ENCODE measurements around the gene ITPR2.
"Not testable (repeated sequence)": the region's sequence is repeated elsewhere in the genome, so short reads cannot be mapped to it uniquely, and the experiment has no call there.

The ITPR2 gene

DNA sequence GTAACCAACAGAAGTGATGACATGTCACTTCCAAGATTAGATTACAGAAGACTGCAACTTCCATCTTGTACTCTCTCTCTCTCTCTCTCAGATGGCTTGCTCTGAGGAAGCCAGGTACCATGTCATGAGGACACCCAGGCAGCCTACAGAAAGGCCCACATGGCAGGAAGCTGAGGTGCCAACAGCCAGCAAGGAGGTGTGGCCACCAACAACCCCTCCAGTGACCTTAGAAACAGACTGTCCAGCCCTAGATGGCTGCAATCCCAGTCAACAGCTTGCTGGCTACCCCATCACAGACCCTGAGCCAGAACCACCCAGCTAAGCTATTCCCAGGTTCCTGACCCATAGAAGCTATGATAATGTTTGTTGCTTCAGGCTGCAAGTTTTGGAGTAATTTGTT is 178.4 kb downstream of the ITPR2 start:
- no peak for DNase-seq

DNA sequence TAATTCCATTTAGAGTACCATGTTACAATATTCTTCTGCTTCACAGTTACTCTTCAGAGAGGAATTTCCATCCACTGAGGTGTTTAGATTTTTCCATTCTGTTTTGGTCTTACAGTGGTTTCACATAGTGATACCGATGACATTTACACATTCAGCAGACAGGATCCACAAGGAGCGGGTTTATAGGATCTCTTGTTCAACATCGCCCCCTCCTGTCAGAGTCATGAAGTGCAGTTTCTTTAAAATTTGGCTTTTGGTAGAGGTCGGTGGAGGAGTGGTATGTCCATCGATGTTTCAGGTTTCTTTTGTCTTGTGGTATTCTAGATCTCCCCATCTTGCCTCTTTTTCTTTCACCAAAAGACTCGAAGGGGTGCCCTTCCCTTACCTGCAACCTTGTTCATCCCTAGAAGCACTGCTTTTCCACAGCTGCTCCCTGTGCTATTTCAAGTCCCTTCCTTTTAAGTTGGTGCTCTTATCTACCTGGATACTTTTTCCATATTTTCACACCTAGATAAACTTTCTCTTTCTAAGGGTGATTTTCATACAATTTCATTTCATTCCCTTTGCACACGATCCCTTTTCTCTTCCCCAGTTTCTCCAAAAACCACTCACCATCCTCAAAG is 181.3 kb downstream of the ITPR2 start:
- peak; percentile 81 for DNase-seq

DNA sequence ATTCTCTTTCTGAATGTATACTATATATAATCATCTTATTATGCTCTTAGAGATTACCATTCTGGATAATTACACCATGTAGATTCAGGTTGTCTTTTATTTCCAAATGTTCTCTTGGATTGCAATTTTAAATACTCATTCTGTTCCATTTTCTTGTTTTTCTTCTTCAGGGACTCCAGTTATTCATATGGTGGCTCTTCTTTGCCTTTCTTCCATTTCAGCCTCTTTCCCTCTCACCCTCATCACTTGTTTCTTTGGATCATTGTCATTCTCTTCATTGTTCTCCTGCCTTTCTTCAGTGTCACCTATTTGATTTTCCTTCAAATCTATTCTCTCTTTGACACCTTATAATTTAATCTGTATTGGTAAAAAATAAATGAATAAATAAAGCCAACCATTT is 182.0 kb downstream of the ITPR2 start:
- no peak for DNase-seq

DNA sequence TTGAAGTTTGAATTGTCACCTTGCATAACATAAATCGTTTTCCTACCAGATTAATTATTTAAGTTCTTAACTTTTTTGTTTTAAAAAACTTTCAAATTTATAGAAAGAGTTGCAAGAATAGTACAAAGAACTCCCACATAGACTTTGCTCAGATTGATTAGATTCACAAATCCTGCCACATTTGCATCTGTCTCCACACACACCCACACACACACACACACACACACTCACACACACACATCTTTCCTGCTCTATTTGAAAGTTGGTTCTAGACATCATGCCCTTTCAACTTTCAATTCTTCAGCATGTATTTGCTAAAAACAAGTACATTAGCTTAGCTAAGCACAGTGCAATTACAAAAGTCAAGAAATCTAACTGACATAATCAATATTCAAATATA is 184.0 kb downstream of the ITPR2 start:
- DNase-seq, result no peak

DNA sequence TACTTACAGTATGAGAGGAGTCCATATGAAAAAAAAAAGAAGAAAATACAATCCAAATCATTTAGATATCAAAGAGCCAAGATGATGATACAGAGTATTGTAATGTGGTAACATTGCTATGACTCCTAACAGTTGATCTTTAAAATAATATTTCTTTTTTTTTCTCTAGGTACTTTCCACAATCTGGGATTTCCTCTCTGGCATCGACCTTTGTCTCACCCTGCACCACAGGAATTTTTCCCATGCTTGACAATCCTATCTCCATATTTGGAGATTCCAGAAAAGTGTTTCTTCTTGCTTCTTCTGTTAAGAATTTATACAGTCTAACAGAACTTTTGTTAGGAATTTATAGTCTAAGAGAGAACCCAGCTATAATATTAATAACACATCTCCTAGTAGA is 184.4 kb downstream of the ITPR2 start:
- no peak for DNase-seq

DNA sequence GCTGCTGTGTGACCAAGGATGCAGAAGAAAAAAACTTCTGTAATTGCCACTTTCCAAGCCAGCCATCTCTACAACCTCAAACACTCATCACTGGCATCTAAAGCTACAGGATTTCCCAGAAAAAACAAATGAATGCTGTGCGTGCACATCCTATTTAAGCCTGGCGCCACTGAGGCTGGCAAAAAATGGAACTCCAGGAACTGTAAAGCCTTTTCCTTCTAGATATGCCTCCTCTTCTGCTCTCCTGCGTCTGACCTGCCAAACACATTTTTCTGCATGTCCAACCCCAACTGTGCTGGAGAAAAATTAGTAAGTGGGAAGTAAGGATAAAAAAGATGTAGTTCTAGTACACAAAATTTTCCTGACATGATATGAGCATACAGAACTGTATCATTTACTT is 184.9 kb downstream of the ITPR2 start:
- DNase-seq, result no peak

DNA sequence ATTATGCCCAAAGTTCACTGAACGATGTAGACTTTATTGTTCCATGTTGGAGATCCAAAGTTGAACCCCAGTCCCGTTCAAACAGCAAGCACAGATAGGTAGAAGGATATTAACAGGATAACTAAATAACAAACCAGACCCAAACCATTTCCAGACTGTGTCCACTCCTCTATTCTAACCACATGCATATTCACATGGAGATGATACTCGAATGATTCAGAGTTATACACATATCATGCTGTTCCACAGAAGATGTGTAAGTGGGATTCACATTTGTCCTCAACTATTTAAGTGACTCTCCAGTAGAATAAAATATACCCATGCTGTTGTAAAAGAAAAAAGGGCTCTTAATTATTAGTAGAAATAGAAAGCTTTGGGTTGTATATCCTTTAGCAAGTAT is 185.9 kb downstream of the ITPR2 start:
- no peak for DNase-seq

DNA sequence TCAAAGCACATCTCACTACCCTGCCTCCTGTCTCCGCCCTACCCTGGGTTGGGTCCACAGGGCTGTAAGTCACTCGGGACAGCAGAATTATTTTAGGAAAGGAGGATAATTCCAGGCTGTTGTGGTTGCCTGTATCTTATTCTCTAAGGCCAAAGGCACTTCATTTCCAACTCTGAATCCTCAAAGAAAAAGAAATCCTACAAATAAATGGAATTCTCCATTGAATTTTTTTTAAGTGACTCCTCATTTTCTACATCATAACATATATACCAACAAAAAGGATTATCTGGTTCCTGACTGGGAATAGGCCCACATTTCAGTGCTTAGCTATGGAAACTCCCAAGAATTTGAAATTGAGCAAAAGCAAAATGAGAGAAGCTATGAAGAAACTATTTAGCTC is 186.4 kb downstream of the ITPR2 start:
- no peak for DNase-seq

DNA sequence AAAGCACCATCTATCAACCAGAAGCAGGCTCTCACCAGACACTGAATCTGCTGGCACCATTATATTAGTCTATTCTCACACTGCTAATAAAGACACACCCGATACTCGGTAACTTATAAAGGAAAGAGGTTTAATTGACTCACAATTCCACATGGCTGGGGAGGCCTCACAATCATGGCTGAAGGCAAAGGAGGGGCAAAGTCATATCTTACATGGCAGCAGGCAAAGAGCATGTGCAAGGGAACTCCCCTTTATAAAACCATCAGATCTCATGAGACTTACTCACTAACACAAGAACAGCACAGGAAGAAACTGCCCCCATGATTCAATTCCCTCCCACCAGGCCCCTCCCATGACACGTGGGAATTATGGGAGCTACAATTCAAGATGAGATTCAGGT is 188.6 kb downstream of the ITPR2 start:
- DNase-seq, result not testable (repeated sequence)

DNA sequence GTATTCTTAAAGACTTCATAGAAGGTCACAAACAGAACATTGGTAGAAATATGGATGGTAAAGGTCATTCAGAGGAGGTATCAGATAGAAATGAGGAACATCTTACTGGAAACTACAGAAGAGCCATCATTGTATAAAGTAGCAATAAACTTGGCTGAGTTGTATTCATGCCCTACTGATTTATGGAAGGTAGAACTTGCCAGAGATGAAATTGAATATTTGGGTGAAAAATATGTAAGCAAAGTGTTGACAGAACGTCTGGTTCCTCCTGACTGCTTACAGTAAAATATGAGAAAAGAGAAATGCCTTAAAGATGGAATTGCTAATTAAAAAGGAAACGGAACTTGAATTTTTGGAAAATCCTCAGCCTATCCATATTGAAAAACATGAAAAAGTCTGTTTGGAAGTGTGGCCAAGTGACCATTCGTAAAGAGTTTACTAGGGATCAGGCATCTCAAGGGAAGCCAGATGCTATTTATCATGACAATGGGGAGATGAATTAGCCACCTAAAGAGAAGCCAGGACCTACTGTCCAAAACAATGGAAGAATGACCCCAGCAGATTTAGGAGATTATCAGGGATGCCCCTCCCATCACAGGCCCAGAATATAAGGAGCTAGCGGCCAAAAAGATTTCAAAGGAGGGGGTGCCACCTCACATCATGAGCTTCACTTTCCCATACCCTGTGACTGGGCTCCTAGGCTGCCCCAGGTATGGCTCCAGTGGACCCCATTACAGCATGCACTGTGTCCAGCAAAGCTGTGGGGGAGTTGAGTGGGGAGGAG is 189.3 kb downstream of the ITPR2 start:
- no peak for DNase-seq

DNA sequence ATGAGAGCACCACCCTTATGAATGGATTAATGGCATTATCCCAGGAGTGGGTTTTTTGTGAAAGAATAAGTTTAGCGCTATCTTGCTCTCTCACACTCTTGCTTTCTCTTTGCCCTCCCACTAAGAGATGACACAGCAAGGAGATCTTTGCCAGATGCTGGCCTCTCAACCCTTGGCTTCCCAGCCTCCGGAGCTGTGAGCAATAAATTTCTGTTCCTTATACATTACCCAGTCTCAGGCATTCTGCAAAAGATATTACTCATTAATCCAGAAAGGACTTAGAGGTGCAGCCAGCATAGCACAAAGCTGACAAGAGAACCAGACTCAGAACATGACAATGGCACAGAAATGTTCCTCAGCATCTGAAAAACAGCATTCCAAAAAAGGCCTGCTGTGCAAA is 190.6 kb downstream of the ITPR2 start:
- no peak for DNase-seq

DNA sequence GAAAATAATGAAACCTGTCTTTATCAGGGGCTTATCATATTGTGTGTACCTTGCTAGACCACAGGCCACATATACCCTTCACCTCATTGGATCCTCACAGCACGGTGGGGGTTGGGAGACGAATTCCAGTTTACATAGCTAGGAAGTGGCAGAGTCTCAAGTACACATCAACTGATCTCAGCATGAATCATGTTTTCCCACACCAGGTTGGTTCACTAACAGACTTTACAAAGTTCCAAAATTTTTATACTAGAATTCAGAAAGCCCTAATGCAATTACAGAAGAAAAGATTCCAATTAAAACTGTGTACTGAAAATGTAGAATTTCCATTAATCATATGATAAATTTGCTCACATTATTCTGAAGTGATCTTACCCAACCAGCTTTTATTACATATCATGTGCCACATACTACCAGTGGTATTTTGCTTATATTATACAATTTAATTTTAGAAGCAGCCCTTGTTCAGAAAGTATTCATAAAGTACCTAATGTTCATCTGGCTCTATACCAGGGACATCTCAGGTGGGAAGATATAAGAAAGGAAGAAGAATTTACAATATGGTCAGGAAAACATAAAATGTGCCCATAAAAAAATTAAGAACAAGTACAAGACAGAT is 196.2 kb downstream of the ITPR2 start:
- DNase-seq, result no peak

DNA sequence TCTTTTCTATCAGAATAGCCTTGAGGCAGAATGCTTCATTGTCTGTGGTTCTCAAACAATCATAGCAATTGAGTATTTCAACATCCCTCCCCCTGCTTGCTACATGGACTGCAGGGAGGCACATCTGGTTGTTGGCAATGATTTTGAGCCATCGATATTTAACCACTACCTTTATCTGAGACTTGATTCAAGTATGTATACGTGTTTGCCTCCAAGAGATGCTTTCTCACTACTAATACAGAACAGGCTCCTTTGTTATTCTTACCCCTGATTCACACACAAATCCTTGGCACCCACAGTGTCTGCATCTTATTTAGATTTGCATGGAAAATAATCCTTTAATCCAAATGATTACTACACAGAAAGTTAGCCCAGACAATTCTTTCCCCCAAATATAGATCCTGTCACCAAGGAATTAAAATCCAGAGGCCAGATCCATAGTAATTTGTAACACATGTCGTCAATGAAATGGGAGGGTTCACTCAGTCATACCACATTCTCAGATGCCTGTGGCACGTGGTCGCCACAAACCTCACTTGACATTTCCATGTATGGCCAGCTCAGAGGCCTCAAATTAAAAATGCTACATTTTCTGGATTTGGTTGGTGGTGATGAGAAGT is 199.3 kb downstream of the ITPR2 start:
- DNase-seq, result no peak

DNA sequence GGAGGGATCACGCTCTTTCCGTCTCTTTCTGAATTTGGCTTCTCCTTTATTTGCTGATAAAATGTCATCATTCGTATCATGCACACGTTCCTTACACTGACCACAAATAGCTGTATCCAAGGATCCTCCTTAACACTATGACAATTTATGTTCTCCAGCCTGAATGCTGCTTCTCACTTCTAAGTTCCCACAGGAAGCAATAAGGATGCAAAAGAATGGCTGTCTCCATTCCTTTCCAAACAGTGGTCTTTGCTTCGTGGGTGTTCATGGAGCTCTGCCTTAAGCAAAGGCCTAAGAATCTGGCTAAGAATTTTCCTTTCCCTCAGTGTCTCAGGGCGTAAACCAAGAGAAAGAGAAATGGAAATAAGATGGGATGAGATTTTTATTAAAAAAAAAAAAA is 200.2 kb downstream of the ITPR2 start:
- no peak for DNase-seq

DNA sequence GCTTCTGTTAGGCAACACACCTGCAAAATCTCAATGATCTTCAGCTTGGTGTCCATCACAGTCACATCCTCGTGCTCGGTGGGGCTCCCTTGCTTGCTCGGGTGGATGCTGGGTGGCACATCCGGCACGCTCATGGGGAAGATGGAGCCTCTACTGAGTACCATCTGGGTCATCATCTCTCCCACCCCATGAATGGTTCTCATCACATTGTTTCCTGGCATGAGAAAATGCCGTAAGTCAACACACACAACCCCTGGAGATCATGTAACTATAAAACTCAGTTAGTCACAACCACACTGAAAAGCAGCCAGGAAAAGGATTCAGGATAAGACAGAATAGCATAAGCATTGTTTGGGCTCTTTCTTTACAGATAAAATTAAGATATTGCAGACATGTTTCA is 201.1 kb downstream of the ITPR2 start:
- DNase-seq, result no peak

DNA sequence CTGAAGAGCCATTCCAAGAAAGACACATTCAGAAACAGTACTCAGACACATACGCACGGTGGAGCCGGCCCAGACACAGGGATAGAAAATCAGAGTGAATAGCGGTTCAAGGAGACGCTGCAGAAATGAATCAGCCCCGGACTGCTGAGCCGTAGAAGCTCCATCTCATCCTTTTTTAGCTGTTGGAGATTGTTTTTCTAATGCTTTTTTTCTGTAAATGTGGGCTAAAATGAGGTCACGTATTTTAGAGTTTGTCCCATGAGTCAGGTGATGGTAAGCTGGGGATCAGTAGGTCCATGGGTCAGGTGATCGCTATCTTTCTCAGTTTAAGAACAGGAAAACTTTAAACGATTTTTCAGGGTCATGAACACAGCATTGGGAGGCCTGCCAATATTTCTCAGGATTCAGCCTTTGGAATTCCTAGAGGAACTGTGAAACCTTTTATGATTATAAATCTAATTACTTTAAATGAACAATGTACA is 202.4 kb downstream of the ITPR2 start:
- no peak for DNase-seq

DNA sequence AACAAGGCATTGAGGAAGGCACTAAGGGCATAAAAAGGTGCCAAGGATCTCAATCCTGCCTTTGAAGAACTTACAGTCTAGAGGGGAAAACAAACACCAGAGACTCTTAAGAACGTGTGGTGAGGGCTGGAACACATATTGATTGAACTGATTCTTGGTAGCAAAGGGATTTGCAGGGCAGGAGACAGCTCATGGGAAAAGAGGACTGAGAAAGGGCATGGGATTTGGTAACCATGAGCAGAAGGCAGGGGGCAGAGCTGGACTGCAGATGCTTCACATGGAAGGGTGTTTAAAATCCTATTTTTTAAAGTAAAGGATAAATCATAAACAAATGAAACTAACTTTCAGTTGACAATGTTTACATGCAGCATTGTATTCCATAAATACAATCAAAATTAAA is 203.1 kb downstream of the ITPR2 start:
- no peak for DNase-seq

DNA sequence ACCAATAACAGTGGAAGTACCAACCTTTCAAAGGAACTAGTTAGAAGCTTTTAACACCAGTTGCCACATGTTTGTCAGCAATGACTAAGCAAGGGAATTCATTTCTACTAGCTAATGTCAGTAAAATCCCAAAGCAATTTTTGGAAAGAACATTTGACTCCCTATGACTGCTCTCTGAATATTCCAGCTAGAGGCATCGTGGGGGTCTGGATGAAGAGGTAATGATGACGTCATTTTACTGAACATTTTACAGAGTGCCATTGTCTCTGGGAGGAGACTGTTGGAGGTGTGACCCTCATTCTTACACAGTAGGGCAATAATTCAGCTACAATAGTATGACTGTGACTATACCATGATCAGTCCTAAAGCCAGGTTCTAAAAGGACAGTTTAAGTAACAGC is 204.8 kb downstream of the ITPR2 start:
- DNase-seq, result no peak

DNA sequence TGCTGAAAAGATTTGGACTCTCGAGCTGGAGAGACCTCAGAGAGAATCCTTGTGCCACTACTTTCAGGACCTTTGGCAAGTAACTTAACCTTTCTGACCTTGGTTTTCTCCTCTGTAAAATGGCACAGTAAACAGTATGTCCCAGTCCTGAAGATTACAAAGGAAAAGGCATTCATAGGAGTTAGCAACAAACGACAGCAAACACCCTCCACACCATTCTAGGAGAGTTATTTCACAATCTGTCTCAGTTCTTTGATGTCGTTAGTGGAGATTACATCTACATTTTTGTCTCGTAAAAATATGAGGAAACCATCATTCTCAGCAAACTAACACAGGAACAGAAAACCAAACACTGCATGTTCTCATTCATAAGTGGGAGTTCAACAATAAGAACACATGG is 205.7 kb downstream of the ITPR2 start:
- DNase-seq, result no peak

DNA sequence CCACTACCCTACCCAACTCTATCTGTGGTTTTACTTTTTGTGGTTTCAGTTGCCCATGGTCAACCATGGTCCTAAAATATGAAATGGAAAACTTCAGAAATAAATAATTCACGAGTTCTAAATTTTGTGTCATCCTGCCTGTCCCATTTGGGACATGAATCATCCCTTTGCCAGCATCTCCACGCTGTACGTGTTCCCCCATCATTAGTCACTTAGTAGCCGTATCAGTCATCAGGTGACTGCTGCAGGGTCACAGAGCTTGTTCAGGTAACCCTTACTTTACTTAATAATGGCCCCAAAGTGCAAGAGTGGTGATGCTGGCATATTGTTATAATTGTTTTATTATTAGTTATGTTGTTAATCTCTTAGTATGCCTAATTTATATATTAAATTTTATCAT is 209.9 kb downstream of the ITPR2 start:
- no peak for DNase-seq

DNA sequence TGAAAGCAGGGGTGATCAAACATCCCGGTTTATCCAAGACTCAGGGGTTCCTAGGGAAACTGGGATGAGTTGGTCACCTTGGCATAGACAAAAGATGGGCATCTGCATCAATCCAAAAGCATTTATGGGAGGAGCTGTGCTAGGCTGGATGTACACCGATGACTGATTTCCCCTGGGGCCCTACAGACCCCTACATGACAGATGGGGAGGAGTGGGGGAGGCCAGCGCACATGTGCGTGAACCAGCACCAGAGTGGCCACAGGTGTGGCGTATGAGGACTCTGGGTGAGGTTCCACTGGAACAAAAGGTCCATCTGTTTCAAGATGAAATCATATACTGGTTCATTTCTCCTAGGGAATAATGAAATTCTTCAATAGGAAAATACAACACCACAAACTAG is 210.4 kb downstream of the ITPR2 start:
- no peak for DNase-seq

DNA sequence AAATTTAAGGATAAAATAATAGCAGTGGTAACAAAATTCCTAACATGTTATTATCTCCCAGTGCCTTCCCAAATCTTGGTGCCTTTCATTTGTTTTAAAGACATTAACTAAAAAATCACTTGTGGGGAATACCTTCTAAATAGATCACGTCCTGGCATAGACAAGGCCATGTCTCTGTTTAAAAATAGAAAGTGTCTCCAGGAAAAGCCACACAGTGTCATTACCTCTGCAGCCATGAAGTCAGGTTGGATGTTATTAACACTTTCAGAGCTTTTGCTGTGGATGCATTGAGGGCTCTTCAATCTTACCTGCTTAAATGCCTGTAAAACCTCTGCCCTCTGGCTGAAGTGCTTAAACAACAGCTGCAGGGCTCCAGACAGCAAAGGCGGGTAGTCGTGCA is 211.1 kb downstream of the ITPR2 start:
- DNase-seq, result no peak

DNA sequence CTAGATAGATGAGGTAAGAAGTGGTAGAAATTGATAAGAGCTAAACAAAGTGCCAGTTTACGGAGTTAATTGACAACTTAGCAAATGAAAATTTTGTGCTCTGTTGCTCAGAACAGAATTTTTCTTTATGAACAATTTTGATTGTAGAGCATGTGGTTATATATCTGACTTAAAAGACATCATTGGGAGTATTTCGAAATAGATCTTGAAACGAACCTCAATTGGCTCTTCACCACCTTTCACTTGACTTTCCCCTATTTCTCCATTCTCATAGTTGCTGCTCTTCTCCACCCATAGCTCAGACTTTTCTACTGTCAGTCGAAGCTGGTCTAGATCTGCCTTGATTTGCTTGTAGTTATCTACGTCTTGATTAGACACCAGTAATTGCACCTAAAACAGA is 212.1 kb downstream of the ITPR2 start:
- DNase-seq, result no peak

DNA sequence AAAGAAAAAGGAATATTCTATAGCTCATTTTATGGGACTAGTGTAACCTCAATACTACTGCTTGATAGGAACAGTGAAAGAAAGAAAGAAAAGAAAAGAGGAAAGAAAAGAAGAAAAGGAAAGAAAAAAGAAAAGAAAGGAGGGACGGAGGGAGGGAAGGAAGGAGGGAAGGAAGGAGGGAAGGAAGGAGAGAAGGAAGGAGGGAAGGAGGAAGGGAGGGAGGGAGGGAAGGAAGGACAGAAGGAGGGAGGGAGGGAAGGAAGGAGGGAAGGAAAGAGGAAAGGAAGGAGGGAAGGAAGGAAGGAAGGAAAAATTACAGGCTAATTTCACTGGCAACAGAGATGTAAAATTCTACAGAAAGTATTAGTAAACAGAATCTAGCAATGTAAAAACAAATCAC is 215.5 kb downstream of the ITPR2 start:
- DNase-seq, result no peak
